Ascending aorta (tissue), 2 donors: ENCODE measurements around the gene CAMK1D. TPM values are rescaled to one million over a fixed set of nuclear protein-coding genes. Genes with fewer than 3 reads are reported as not detected.
"Not testable (repeated sequence)": the region's sequence is repeated elsewhere in the genome, so short reads cannot be mapped to it uniquely, and the experiment has no call there.

Experiments
- DNase-seq, 2 donors: peaks; one replicate each; pipeline ENCODE4 v3.0.0-alpha.2; 2019; ENCODE audit warnings: low spot score in 2 of 2
- H3K27ac ChIP-seq, 2 donors: fragments of 200-600 bp; sonication (generic); one replicate each; pipeline ENCODE4 v1.5.1; 2016 to 2017; ENCODE audit warnings: mild to moderate bottlenecking in 1 of 2
- H3K27me3 ChIP-seq: fragments of 200-600 bp; sonication (generic); one replicate; pipeline ENCODE4 v1.5.1; 2017
- H3K36me3 ChIP-seq, 2 donors: fragments of 200-600 bp; sonication (generic); one replicate each; pipeline ENCODE4 v1.5.1; 2016
- H3K4me1 ChIP-seq, 2 donors: fragments of 200-600 bp; sonication (generic); one replicate each; pipeline ENCODE4 v1.5.1; 2016 to 2017; ENCODE audit warnings: mild to moderate bottlenecking in 1 of 2
- H3K4me3 ChIP-seq, 2 donors: fragments of 200-600 bp; sonication (generic); one replicate each; pipeline ENCODE4 v1.5.1; 2016 to 2017; ENCODE audit warnings: mild to moderate bottlenecking in 1 of 2
- H3K9me3 ChIP-seq, 2 donors: fragments of 200-600 bp; sonication (generic); one replicate each; pipeline ENCODE4 v1.5.1; 2016
- intact Hi-C: fragments of 100-400 bp; cut with DNase I; formaldehyde crosslinking; loops from one replicate; pipeline ENCODE4 v1.15.1; 2023
- total RNA-seq: library from RNA; depleted of rRNA; stranded (reverse); fragments of >200 nt; gene quantifications from one replicate; pipeline ENCODE4 v1.1.0, GENCODE V29; 2016
- TF ChIP-seq, protein P1 (sequence below), 3 experiments: fragments of 200-600 bp in 2 of 3; fragments of 450-650 bp in 1 of 3; sonication (generic) in 2 of 3; IDR thresholded peaks; one replicate each; pipeline ENCODE4 v1.5.1; 2016 to 2019; ENCODE audit warnings: antibody characterized with exemption in 3 of 3, mild to moderate bottlenecking in 1 of 3, moderate library complexity in 1 of 3

Gene CAMK1D
- total RNA-seq, 1 donor from 2014 or later, result 4.2 TPM

DNA sequence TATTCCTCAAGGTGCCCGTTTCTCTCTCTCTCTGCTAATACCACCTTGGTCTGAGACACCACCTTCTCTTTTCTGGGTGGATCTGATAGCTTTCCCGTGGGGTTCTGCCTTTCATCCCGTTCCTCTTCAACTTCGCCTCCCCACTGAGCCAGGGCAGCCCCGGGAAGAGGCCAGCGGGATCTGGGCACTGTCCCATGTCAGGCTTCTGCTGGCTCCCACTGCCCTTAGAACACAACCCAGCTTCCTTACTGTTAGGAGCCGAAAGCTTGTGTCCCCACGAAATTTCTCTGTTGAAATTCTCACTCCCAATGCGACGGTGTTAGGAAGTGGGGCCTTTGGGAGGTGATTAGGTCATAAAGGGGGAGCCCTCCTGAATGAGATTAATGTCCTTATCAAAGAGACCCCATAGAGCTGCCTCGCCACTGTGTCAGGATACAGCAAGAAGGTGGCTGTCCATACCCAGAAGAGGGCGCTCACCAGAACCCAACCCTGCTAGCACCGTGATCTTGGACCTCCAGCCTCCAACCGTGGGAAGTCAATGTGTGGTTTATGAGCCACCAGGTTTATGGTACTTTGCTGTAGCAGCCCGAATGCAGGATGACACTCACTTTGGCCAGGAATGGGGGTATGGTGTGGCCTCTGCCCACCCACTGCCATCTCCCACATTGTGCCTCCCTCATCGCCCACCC lies 79.2 kb downstream of the CAMK1D start:
- TF ChIP-seq, protein P1, sequence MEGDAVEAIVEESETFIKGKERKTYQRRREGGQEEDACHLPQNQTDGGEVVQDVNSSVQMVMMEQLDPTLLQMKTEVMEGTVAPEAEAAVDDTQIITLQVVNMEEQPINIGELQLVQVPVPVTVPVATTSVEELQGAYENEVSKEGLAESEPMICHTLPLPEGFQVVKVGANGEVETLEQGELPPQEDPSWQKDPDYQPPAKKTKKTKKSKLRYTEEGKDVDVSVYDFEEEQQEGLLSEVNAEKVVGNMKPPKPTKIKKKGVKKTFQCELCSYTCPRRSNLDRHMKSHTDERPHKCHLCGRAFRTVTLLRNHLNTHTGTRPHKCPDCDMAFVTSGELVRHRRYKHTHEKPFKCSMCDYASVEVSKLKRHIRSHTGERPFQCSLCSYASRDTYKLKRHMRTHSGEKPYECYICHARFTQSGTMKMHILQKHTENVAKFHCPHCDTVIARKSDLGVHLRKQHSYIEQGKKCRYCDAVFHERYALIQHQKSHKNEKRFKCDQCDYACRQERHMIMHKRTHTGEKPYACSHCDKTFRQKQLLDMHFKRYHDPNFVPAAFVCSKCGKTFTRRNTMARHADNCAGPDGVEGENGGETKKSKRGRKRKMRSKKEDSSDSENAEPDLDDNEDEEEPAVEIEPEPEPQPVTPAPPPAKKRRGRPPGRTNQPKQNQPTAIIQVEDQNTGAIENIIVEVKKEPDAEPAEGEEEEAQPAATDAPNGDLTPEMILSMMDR (IDR thresholded peaks at IDR 0.05), result no peak
- no peak overlapping the region for H3K4me3 ChIP-seq
- intact Hi-C loops, result no loop called here
- no peaks in the 10 kb centered on the region for H3K9me3 ChIP-seq
- no peak overlapping the region for H3K27ac ChIP-seq
- H3K4me1 ChIP-seq, result no peaks in the 10 kb centered on the region
- no peaks in the 10 kb centered on the region for H3K36me3 ChIP-seq
- H3K27me3 ChIP-seq, result no peaks in the 10 kb centered on the region
- no peak for DNase-seq

DNA sequence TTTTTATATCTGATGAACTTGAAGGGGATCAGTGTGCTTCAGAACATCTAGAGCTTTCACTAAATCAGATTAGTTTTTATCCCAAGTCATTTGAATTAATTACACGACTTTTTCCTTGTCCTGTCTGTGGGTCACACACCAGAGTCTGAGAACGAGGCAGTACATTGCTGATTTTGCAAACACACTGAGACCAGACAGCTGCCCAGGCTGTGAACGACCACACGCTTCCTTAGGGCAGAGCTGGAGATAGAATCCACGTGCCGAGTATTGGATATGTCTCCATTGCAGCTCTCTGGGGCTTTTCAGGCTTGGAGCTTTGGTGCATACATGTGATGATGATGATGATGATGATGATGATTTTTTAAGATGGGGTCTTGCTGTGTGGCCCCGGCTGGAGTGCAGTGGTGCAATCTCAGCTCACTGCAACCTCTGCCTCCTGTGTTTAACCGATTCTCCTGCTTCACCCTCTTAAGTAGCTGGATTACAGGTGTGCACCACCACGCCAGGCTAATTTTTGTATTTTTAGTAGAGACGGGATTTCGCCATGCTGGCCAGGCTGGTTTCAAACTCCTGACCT lies 81.1 kb downstream of the CAMK1D start:
- intact Hi-C loops, result no loop called here
- H3K9me3 ChIP-seq, result no peaks in the 10 kb centered on the region
- no peaks in the 10 kb centered on the region for H3K4me1 ChIP-seq
- no peak overlapping the region for H3K4me3 ChIP-seq
- no peak for DNase-seq
- no peaks in the 10 kb centered on the region for H3K27me3 ChIP-seq
- TF ChIP-seq, protein P1 (IDR thresholded peaks at IDR 0.05), result no peak
- no peak overlapping the region for H3K27ac ChIP-seq
- H3K36me3 ChIP-seq, result no peaks in the 10 kb centered on the region

DNA sequence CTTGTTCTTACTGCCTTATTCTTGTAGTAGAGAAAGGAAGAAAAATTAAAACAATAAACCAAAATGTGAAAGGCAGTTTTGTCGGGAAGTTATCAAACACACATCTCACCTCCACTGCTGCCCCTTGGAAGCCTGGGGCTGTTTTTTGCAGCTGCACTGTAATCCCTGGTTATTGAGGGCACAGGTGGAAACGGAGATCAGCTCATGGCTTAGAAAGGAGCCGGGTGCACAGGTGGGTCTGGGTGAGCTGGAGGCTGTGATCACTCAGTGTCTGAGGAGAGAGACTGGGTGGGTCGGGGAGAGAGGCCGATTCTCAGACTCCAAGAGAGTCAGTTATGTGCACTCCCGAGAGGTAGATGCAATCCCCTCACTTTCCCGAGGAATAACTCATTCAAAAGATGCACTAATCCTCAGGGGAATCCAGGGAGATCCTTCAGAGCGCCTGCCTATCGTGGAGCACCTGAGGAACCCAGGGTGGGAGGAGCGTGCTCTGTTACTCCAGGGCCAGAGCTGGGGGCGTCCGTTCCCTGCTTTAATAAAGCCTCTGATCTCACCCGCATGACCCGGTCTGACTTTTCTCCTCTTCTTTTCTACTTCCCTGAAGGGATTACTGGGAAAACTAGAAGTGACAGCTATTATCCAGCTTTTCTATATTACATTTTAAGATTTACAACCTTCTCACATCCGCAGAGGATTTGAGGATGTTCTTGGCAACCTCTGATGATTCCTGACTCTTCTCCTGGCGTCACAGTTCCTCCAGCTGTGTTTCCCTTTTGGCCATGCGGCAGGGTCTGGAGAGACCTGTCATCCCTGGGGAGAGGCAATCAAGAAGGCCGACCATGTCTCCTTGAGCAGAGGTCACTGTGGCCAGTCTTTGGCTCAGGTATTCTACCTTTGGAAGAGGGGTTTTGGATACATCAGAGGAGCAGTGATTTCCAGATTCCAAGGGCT lies 82.1 kb downstream of the CAMK1D start:
- DNase-seq, result no peak
- H3K27ac ChIP-seq, result no peak overlapping the region
- H3K4me1 ChIP-seq, result no peaks in the 10 kb centered on the region
- H3K9me3 ChIP-seq, result no peaks in the 10 kb centered on the region
- intact Hi-C loops, result no loop called here
- no peaks in the 10 kb centered on the region for H3K36me3 ChIP-seq
- TF ChIP-seq, protein P1 (IDR thresholded peaks at IDR 0.05), result no peak
- H3K4me3 ChIP-seq, result no peak overlapping the region
- no peaks in the 10 kb centered on the region for H3K27me3 ChIP-seq

DNA sequence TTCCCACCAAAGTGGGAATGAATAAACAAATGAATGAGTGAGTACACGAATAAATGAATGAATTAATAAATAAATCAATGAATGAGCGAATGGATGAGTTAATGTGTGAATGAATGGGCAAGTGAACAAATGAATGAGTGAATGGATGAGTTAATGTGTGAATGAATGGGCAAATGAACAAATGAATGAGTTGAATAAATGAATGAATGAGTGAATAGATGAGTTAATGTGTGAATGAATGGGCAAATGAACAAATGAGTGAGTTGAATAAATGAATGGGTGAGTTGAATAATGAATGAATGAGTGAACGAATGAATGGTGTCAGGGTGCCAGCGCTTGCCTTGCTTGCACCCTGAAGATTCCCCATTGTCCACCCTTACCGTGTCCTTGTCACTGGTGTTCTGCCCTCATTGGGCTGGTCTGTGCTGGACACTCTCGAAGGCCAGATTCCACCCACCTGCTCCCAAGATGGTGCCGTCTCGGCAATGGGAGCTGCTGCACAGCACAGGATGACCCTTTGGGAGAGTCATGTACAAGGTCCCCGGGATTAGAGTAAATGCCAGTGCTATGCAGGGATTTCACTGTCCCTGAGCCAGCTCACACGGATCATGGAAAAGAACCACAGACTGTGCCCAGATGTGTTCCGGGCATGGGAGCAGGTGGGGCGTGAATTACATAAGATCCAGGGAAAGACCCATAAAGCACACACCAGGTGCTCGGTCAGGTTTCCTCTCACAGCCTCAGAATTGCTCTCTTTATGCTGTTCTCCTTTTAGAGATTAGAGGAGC lies 83.2 kb downstream of the CAMK1D start:
- H3K9me3 ChIP-seq, result no peaks in the 10 kb centered on the region
- intact Hi-C loops, result no loop called here
- no peak overlapping the region for H3K27ac ChIP-seq
- no peaks in the 10 kb centered on the region for H3K36me3 ChIP-seq
- DNase-seq, result no peak
- H3K4me1 ChIP-seq, result no peaks in the 10 kb centered on the region
- TF ChIP-seq, protein P1 (IDR thresholded peaks at IDR 0.05), result no peak
- H3K27me3 ChIP-seq, result no peaks in the 10 kb centered on the region
- H3K4me3 ChIP-seq, result no peak overlapping the region

DNA sequence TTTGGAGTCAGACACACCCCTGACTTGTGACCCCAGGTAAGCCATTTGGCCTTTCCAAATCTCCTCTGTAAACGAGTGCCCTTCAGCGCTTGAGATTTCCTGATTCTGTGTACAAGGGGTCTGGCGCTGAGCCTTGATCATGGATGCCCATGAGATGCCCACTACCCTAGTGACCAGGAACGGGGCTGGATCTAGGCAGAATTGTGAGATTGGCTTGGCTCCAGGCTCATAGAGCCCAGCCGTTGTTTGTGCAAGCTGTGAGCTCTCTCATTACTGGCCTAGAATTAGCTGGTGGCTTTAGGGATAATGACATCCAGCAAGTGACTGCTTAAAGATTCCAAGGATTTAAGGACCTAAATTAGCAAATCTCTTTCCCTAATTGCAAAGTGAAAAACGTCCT lies 84.9 kb downstream of the CAMK1D start:
- no peaks in the 10 kb centered on the region for H3K27me3 ChIP-seq
- intact Hi-C loops, result no loop called here
- DNase-seq, result no peak
- H3K27ac ChIP-seq, result no peak overlapping the region
- no peaks in the 10 kb centered on the region for H3K36me3 ChIP-seq
- TF ChIP-seq, protein P1 (IDR thresholded peaks at IDR 0.05), result no peak
- H3K9me3 ChIP-seq, result no peaks in the 10 kb centered on the region
- H3K4me1 ChIP-seq, result no peaks in the 10 kb centered on the region
- no peak overlapping the region for H3K4me3 ChIP-seq

DNA sequence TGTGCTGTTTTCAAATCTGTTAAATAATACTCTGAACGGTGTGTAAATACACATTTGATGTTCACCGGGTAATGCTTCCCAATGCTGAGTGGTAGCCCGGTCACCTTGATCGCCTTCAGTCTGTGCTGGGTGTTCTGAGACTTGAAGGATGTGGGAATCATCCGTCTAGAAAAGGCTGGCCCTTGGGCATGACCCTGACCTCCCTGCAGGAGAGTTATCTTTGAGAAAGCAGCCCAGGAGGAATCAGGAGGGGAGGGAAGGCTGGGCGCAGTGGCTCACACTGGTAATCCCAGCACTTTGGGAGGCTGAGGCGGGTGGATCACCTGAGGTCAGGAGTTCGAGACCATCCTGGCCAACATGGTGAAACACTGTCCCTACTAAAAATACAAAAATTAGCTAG lies 85.3 kb downstream of the CAMK1D start:
- H3K36me3 ChIP-seq, H3K9me3 ChIP-seq, intact Hi-C loops, H3K27me3 ChIP-seq, DNase-seq, H3K4me3 ChIP-seq, H3K27ac ChIP-seq, H3K4me1 ChIP-seq: not testable (repeated sequence)
